Lower leg skin (tissue), 4 donors: ENCODE data around the gene SRGAP2C. TPM values are rescaled to one million over a fixed set of nuclear protein-coding genes. Genes with fewer than 3 reads are reported as not detected.
A peak's percentile ranks its signal among the peaks of the same experiment; 100 is the strongest.
"Not testable (repeated sequence)": the region's sequence is repeated elsewhere in the genome, so short reads cannot be mapped to it uniquely, and the experiment has no call there.

Experiments
- DNase-seq, 2 donors: peaks; one replicate each; pipeline ENCODE4 v3.0.0-alpha.2; 2019; ENCODE audit warnings: low spot score in 2 of 2
- H3K4me3 ChIP-seq: fragments of 200-600 bp; sonication (generic); 2 replicates; pipeline ENCODE4 v1.5.1; 2017; ENCODE audit warnings: mild to moderate bottlenecking, low read depth; ENCODE audit not compliant: poor library complexity, severe bottlenecking
- WGBS, 2 donors: methylation state at CpG; one replicate each; pipeline ENCODE4 v1.1.5; 2018; 5-methylcytosine and 5-hydroxymethylcytosine counted together
- intact Hi-C: fragments of 100-400 bp; cut with DNase I; formaldehyde crosslinking; loops from one replicate; pipeline ENCODE4 v1.15.0; 2023; ENCODE audit warnings: low total_unique reads
- total RNA-seq, 4 donors: library from RNA; depleted of rRNA; stranded (reverse); fragments of >200 nt; gene quantifications; one replicate each; pipeline ENCODE4 v1.1.0, GENCODE V29; 2016

Gene SRGAP2C
- total RNA-seq, 4 donors from 2014 or later = 41.3 to 57.7 (median 55.5) TPM

DNA sequence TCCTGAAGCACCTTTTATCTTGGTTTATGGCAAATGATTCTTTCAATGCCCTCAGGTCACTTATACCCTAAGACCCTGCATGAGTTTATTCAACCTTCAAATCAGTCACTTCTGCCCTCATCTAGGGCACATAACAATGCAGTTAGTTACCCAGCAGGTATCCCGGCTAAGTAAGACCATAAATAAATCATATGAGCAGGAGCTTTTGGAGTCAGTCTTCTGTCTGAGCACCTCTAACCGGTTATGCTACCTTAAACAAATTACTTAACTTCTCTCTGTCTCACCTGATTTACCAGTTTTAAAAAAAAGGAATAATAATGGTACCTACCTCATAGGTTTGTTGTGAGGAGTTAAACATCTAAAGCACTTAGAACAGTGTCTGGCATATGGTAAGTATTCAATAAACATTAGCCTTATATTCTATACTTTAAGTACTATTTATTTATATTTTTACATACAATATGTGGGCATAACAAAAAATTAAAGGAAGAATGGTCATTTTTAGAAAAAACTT, 17.5 kb upstream of the SRGAP2C start:
- DNase-seq, H3K4me3 ChIP-seq, intact Hi-C loops: not testable (repeated sequence)
- 38 to 44% methylated on average over 2 of the region's 2 CpGs for WGBS, 2 donors

DNA sequence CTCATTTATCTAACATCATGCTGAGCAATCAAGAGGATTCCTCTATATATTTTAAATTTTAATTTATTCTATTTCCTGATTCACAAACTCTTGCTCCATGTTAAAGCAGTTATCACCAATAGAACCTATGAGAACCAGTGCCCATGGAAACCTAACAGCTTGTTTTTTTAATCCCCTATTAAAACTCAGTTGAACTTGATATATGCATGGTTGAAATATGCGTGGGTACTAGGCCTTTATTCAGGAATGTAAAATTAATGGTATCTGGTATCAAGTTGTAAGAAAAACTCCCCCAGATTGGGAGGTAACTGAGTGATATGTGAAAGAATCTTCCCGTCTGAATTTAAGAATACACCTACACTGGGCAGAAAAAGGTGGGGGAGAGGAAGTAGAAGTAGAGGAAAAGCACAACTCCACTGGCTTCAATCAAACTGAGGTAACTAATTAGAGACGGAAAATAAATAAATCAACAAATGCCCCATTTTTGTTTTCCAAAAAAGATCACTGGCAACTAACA, 16.6 kb upstream of the SRGAP2C start:
- H3K4me3 ChIP-seq, intact Hi-C loops, DNase-seq: not testable (repeated sequence)
- WGBS, 2 donors = 88 to 100% methylated on average over 2 of the region's 3 CpGs

DNA sequence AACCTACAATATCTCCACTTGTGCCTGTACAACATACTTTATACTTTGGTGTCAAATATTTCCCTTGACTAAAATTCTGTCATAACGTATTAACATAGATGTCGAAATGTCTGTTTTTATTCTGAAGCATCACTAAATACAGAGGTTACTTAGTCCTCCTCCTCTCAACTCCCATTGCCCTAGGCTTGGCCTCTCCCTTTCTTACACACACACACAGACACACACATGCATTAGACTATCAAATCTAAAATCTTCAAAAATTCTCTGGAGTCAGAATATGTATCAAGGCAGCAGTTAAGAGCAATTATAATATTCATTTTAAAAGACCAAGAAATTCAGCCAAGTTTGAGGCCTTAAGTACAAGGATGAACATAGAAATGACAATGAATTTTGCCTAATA, 8.1 kb upstream of the SRGAP2C start:
- WGBS, 2 donors = 73 to 82% methylated on average over 2 of the region's 2 CpGs
- DNase-seq, intact Hi-C loops, H3K4me3 ChIP-seq: not testable (repeated sequence)

DNA sequence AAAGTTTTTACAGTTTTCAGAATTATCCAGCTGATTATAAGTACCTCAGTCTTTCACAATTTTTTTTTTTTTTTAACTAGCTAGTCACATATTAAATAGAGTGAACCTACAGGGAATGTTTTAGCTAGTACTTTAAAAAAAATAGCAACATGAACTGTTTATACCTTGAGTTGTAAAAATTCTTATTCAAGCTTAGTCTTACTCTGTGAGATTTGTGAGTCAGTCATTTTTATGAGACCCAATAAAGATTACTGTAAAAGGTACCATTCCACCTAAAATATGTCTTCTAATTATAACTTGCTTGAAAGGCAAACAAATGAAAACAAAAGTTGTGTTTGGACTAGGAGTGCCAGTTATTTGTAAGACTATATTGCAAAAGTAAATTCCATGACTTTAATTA, 6.6 kb upstream of the SRGAP2C start:
- H3K4me3 ChIP-seq, intact Hi-C loops, DNase-seq: not testable (repeated sequence)

DNA sequence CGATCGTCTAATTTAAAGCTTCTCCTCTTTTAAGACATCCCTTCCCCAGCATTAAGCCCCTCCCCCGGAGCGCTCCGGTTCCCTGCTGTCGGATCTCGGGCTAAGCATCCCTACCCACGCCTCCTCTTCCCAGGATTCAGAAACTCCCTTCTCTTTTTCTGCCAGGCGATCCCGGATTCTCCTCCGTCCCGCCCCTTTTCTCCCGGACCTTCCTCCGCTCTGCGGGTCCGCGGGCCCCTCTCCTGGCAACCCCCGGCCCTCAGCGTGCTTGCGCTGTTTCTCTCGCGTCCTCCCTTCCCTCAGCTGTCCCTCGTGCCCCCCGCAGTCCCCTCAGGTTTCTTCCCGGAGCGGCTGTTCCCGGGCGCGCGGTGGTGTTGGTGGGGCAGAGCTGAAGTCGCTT, 908 bp upstream of the SRGAP2C start:
- intact Hi-C loops, H3K4me3 ChIP-seq: not testable (repeated sequence)
- 1% methylated on average over 15 of the region's 31 CpGs; no CpG with 5 or more reads in 1 of the 2 donors for WGBS, 2 donors
- peak in 1 of 2 donors; percentile 75 for DNase-seq

DNA sequence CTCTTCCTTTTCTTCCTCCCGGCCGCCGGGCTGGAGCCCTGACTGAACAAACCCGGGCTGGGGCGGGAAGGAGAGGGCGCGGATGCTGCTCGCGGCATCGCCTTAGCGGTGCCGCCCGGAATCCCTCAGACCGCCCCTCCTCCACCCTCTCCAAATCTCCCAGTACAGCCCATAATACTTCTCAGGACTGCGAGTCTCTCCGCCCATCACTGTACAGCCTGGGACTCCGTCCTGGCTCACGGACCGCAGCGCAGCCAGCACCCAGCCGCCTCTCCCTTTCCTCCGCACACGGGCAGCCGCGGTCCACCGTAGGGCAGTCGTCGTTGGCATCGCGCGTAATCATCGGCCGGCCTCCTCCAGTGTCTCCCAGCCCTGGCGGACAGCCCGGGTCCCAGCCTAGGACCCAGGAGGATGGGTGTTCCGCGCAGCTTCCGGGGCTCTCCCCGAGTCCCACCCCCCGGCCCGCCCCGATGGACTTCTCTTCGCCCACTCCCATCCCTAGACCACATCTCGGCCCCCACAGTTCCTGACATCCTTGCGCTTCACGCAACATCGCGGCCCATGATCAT, 449 bp downstream of the SRGAP2C start:
- no CpG with 5 or more reads among the region's 48 CpGs for WGBS, 2 donors
- H3K4me3 ChIP-seq, intact Hi-C loops: not testable (repeated sequence)
- DNase-seq = peak in 1 of 2 donors; percentile 81

DNA sequence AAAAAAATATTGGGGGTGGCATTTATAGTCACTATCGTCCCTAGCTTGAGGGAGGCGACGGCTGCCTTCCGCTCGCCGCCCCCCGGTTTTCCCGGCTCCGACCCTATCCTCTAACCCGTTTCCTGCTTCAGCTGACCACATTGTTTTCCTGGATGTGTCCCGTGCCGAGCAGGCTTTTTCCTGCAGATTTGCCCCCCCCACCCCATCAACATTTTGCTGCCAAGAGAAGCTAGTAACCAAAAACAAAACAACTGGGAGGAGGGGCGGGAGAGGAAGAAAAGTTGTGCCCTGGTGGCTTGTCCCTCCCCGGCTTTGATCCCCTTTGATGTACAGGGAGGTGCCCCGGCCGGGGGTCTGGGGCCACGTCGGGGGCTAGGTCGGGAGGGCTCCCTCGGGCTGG, 1.4 kb downstream of the SRGAP2C start:
- H3K4me3 ChIP-seq, intact Hi-C loops: not testable (repeated sequence)
- DNase-seq = peak; percentile 36 to 82
- WGBS, 2 donors = no CpG with 5 or more reads among the region's 20 CpGs

DNA sequence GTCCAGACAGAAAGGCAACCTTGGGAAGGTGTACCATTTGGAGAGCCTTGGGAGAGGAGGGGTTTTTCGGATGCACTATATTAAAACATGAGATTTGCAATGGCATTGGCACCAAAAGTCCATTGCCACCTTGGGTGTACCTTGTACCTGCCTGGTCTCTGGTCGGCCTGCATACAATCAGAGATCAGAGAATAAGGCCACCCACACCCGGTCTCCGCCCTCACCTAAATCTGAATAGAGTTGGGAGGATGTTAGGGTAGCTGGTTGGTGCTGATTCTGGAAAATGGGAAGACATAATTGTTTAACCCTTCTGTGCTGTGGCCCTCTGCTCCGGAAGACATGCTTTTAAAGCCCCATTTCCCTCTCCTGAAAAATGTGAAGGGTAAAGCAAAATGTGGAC, 3.1 kb downstream of the SRGAP2C start:
- H3K4me3 ChIP-seq, intact Hi-C loops, DNase-seq: not testable (repeated sequence)
- 75 to 77% methylated on average over 5 of the region's 5 CpGs for WGBS, 2 donors

DNA sequence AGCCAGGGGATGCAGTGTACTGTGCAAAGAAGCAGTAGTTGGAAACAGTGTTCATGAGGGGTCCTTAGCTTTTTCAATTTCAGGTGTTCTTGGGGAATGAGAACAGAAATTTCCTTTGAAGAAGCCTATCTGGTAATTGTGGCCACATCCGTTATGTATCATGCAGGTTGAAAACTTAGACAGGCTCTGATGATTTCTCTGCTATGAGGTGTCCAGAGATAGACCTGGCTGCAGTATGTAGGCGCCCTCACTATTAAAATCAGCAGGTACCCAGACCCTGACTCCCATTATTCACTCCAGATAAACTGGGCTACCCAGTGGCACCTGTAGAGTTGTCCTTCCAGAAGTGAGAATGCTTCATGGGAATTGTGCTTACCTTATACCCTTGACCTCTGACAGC, 7.7 kb downstream of the SRGAP2C start:
- DNase-seq, H3K4me3 ChIP-seq, intact Hi-C loops: not testable (repeated sequence)
- 100% methylated on average over 1 of the region's 2 CpGs; no CpG with 5 or more reads in 1 of the 2 donors for WGBS, 2 donors

DNA sequence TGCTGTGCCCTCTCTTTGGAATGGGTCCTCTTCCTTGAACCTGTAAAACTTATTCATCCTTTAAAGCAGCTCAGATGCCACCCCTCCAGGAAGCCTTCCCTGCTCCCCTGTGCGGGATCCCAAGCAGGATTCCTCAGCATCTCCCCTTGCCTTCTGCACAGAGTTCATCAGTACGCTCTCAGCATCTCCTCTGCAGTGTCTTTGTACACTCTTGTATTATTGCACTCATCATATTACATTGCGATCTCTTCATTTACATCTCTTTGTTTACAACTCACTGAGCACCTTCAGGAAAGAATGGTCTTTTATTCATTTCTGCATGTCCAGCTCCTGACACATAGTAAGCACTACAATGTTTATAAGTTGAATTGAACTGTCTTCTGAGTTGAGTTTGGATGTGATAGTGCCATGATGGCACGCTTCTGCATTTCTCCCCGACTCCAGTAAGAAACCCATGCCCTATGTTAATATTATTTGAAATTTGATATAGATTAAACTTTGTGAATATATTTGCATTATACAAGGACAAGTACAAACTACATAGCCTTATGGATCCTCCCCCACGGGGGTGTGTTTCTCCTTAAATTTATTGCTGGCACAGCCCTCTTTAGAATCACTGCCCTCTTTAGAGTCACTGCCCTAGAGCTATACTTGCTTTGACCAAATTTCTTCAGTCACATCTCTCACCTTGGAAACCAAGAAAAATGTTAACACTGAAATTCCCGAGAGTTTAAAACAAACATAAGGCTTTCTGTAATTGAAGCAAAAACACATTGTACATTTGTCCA, 12.5 kb downstream of the SRGAP2C start:
- DNase-seq, intact Hi-C loops, H3K4me3 ChIP-seq: not testable (repeated sequence)
- 93 to 100% methylated on average over 3 of the region's 7 CpGs for WGBS, 2 donors

DNA sequence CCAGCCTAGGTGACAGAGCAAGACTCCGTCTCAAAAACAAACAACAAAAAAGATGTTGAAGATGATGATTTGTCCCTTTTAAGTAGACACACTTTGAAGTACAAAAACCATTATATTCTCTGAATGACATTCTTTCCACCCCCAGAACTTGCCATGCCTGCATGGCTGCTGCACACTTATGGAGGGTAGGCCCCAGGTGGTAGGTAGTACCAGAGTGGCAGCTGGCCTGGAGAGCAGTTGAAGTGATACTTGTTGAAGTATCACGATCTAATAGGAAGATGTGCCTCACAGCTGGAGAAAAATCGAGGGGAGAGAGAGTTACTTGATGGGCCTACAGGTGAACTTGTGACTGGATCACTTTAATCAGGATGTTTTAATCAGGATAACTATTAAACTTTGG, 15.0 kb downstream of the SRGAP2C start:
- 92 to 100% methylated on average over 1 of the region's 3 CpGs for WGBS, 2 donors
- intact Hi-C loops, DNase-seq, H3K4me3 ChIP-seq: not testable (repeated sequence)

DNA sequence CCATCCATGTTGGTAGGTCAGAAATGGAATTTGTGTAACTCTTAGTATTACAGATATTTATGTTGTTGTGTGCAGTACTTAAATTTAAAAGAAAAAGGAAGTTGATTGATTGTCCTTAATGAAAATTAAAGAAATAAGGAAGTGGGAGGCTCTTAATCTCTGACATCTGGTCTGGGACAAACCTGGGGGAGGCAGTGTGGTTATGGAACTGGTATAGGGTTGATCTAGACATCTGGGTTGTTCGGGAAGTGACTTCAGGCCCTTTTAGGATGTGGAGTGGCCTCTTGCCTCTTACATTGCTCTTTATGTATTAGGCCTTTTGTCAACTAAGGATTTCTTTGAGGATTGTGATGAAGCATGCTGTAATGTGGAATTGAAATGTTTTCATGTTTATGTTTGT, 15.5 kb downstream of the SRGAP2C start:
- DNase-seq, H3K4me3 ChIP-seq, intact Hi-C loops: not testable (repeated sequence)
- no CpG with 5 or more reads among the region's 1 CpG for WGBS, 2 donors

DNA sequence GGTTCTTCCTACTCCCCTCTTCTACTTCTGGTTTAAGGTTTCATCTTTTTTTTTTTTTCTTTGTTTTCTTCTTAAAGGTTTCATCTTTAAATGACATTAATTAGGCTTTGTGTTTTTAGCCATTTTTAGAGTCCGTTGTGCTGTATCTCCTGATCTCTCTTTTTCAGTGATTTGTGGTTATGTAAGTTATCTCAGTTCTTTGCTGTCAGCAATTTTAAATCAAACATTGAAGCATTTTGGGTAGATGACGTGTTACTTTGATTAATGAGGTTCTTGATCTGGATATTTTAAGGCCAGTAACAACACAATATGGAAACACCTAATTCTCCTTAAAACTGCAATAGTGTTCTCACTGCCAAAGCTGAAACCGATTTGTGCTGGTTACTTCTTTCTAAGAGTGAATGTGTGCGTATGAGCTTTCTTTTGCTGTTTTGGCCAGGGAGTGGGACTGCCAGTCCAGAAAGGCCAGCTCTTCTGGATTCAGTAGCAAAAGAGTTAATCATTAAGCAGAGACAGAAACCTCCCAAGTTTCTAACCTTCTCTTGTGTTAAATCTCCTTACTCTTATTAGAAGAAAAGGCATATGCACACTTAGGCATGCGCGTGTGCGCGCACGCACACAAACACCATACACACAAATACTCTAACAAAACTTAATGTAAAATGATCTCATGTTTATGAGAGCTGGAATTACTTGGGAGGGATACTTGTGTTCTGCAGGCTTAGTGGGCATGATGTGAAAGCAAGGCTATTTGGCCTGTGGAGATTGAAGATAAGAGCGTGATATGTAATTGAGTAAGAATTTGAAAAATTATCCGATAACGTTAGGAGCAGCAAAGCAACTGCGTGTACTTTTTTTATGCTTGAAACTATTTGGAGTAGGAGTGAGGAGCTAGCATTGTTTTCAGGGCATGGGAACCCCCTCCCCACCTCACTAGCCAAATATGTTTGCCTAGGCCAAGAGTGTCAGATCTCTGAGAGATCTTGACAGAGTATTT, 16.5 kb downstream of the SRGAP2C start:
- DNase-seq, H3K4me3 ChIP-seq, intact Hi-C loops: not testable (repeated sequence)
- 89 to 90% methylated on average over 9 of the region's 13 CpGs for WGBS, 2 donors

DNA sequence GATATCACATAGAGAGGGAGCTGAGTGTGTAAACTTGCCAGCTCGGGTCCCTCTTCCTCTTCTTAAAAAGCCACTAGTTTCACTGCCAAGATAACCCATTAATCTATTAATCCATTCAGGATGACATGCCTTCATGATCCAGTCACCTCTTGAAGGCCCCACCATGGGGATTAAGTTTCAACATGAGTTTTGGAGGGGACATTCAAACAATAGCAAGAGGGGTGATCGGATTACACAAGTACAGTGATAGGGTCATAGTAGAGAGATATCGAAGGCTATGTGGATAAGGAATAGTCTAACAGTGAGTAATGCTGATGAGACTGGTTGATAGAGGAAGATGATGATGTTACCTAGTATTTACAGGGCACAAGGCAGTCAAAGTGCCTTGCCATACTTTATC, 18.2 kb downstream of the SRGAP2C start:
- DNase-seq, intact Hi-C loops, H3K4me3 ChIP-seq: not testable (repeated sequence)
- WGBS, 2 donors = 87 to 93% methylated on average over 3 of the region's 3 CpGs
